Activated T-helper 2 cell treated with anti-CD3 and anti-CD28 coated beads, Interferon-gamma antibody, Interleukin-2, Interleukin-4, amounts not matched to agents 10 μg/mL and 5 μg/mL and 100 μg/mL, durations not matched to agents 14 hours and 24 hours and 36 hours (primary cell): Measurements from ENCODE around the gene ADGRF5. TPM values are rescaled to one million over a fixed set of nuclear protein-coding genes. Genes with fewer than 3 reads are reported as not detected.

Experiments used
- DNase-seq: peaks from one replicate; pipeline ENCODE4 v3.0.0; 2021; ENCODE audit warnings: low spot score
- H3K27ac Mint-ChIP-seq: one replicate; pipeline ENCODE4 v1.8.0; 2021; ENCODE audit warnings: mixed read lengths
- H3K27me3 Mint-ChIP-seq: one replicate; pipeline ENCODE4 v1.8.0; 2021; ENCODE audit warnings: low read depth, mixed read lengths
- H3K36me3 Mint-ChIP-seq: one replicate; pipeline ENCODE4 v1.8.0; 2021; ENCODE audit warnings: low read depth, mixed read lengths
- H3K4me1 Mint-ChIP-seq: one replicate; pipeline ENCODE4 v1.8.0; 2021; ENCODE audit warnings: low read depth, mixed read lengths
- H3K4me3 Mint-ChIP-seq: one replicate; pipeline ENCODE4 v1.8.0; 2021; ENCODE audit warnings: low read depth, mild to moderate bottlenecking, moderate library complexity, mixed read lengths
- H3K9me3 Mint-ChIP-seq: one replicate; pipeline ENCODE4 v1.8.0; 2021; ENCODE audit warnings: mixed read lengths
- intact Hi-C: fragments of 100-400 bp; cut with micrococcal nuclease; formaldehyde crosslinking; loops from one replicate; pipeline ENCODE4 v1.15.1; 2023
- total RNA-seq: library from RNA; stranded (reverse); gene quantifications from 2 replicates; pipeline ENCODE4 v1.2.3, GENCODE V29; 2022

ADGRF5 gene
- total RNA-seq, 1 donor from 2014 or later = not detected

GRCh38 chr6:46898006-46898405 lies 23.7 kb downstream of the ADGRF5 start:
- intact Hi-C loops = no loop called here
- Mint-ChIP-seq H3K36me3 (no peaks in the 10 kb centered on the region), H3K9me3 (no peaks in the 10 kb centered on the region)

GRCh38 chr6:46896871-46897270 lies 24.9 kb downstream of the ADGRF5 start:
- Mint-ChIP-seq H3K27ac (no peak overlapping the region), H3K27me3 (peaks cover 3% of the 10 kb centered on the region), H3K4me3 (no peak overlapping the region), H3K36me3 (no peaks in the 10 kb centered on the region), H3K9me3 (no peaks in the 10 kb centered on the region), H3K4me1 (no peaks in the 10 kb centered on the region)
- intact Hi-C loops = no loop called here
- DNase-seq = no peak

More at GRCh38 chr6:46898006-46898405, 23.7 kb downstream of the ADGRF5 start:
- Mint-ChIP-seq H3K27me3 (peaks cover 3% of the 10 kb centered on the region), H3K27ac (no peak overlapping the region), H3K4me1 (no peaks in the 10 kb centered on the region), H3K4me3 (no peak overlapping the region)
- no peak for DNase-seq

GRCh38 chr6:46895930-46896329 lies 25.8 kb downstream of the ADGRF5 start:
- Mint-ChIP-seq H3K36me3 (no peaks in the 10 kb centered on the region), H3K27ac (no peak overlapping the region), H3K4me3 (no peak overlapping the region)

GRCh38 chr6:46894433-46894832 lies 27.3 kb downstream of the ADGRF5 start:
- no peak overlapping the region for H3K27ac Mint-ChIP-seq
- H3K9me3 Mint-ChIP-seq = no peaks in the 10 kb centered on the region
- no peaks in the 10 kb centered on the region for H3K4me1 Mint-ChIP-seq
- H3K27me3 Mint-ChIP-seq = peaks cover 3% of the 10 kb centered on the region
- no peak for DNase-seq
- intact Hi-C loops = no loop called here
- H3K4me3 Mint-ChIP-seq = no peak overlapping the region
- no peaks in the 10 kb centered on the region for H3K36me3 Mint-ChIP-seq

More at GRCh38 chr6:46895930-46896329, 25.8 kb downstream of the ADGRF5 start:
- Mint-ChIP-seq H3K9me3 (no peaks in the 10 kb centered on the region), H3K27me3 (peaks cover 3% of the 10 kb centered on the region), H3K4me1 (no peaks in the 10 kb centered on the region)
- DNase-seq = no peak
- intact Hi-C loops = no loop called here

GRCh38 chr6:46893648-46894047 lies 28.1 kb downstream of the ADGRF5 start:
- intact Hi-C loops = no loop called here
- H3K27me3 Mint-ChIP-seq = no peaks in the 10 kb centered on the region
- DNase-seq = no peak
- no peaks in the 10 kb centered on the region for H3K9me3 Mint-ChIP-seq
- H3K4me1 Mint-ChIP-seq = no peaks in the 10 kb centered on the region
- H3K4me3 Mint-ChIP-seq = no peak overlapping the region
- no peak overlapping the region for H3K27ac Mint-ChIP-seq
- H3K36me3 Mint-ChIP-seq = no peaks in the 10 kb centered on the region

- intact Hi-C loops = no loop called here
- no peaks in the 10 kb centered on the region for H3K36me3 Mint-ChIP-seq
- H3K27me3 Mint-ChIP-seq = no peaks in the 10 kb centered on the region
- H3K4me1 Mint-ChIP-seq = no peaks in the 10 kb centered on the region
- DNase-seq = no peak
- H3K9me3 Mint-ChIP-seq = no peaks in the 10 kb centered on the region
- no peak overlapping the region for H3K4me3 Mint-ChIP-seq
- no peak overlapping the region for H3K27ac Mint-ChIP-seq
Measured at GRCh38 chr6:46891252-46891795, 30.4 kb downstream of the ADGRF5 start.

GRCh38 chr6:46888578-46888977 lies 33.2 kb downstream of the ADGRF5 start:
- H3K9me3 Mint-ChIP-seq = no peaks in the 10 kb centered on the region
- intact Hi-C loops = no loop called here
- no peaks in the 10 kb centered on the region for H3K36me3 Mint-ChIP-seq
- no peak for DNase-seq
- H3K27me3 Mint-ChIP-seq = no peaks in the 10 kb centered on the region
- no peaks in the 10 kb centered on the region for H3K4me1 Mint-ChIP-seq
- no peak overlapping the region for H3K27ac Mint-ChIP-seq
- H3K4me3 Mint-ChIP-seq = no peak overlapping the region

GRCh38 chr6:46888031-46888430 lies 33.7 kb downstream of the ADGRF5 start:
- DNase-seq = no peak
- no peak overlapping the region for H3K27ac Mint-ChIP-seq
- H3K27me3 Mint-ChIP-seq = no peaks in the 10 kb centered on the region
- H3K4me1 Mint-ChIP-seq = no peaks in the 10 kb centered on the region
- no peaks in the 10 kb centered on the region for H3K9me3 Mint-ChIP-seq
- H3K4me3 Mint-ChIP-seq = no peak overlapping the region
- no peaks in the 10 kb centered on the region for H3K36me3 Mint-ChIP-seq
- intact Hi-C loops = no loop called here

GRCh38 chr6:46882645-46883044 lies 39.1 kb downstream of the ADGRF5 start:
- Mint-ChIP-seq H3K9me3 (no peaks in the 10 kb centered on the region), H3K4me1 (no peaks in the 10 kb centered on the region), H3K27me3 (no peaks in the 10 kb centered on the region), H3K4me3 (no peak overlapping the region), H3K27ac (no peak overlapping the region), H3K36me3 (no peaks in the 10 kb centered on the region)
- intact Hi-C loops = no loop called here
- DNase-seq = no peak

- Mint-ChIP-seq H3K27ac (no peak overlapping the region), H3K4me1 (no peaks in the 10 kb centered on the region), H3K9me3 (no peaks in the 10 kb centered on the region), H3K36me3 (no peaks in the 10 kb centered on the region), H3K4me3 (no peak overlapping the region), H3K27me3 (peaks cover 2% of the 10 kb centered on the region)
- no peak for DNase-seq
- intact Hi-C loops = no loop called here
Measured at GRCh38 chr6:46879003-46879402, 42.7 kb downstream of the ADGRF5 start.

- intact Hi-C loops = no loop called here
Measured at GRCh38 chr6:46876126-46876525, 45.6 kb downstream of the ADGRF5 start.

GRCh38 chr6:46867411-46867810 lies 54.3 kb downstream of the ADGRF5 start:
- H3K4me1 Mint-ChIP-seq = no peaks in the 10 kb centered on the region
- intact Hi-C loops = no loop called here

More at GRCh38 chr6:46876126-46876525, 45.6 kb downstream of the ADGRF5 start:
- no peak for DNase-seq
- Mint-ChIP-seq H3K27ac (no peak overlapping the region), H3K4me1 (no peaks in the 10 kb centered on the region), H3K36me3 (no peaks in the 10 kb centered on the region), H3K9me3 (no peaks in the 10 kb centered on the region), H3K4me3 (no peak overlapping the region), H3K27me3 (peaks cover 2% of the 10 kb centered on the region)

GRCh38 chr6:46865221-46865620 lies 56.5 kb downstream of the ADGRF5 start:
- Mint-ChIP-seq H3K27me3 (no peaks in the 10 kb centered on the region), H3K4me1 (no peaks in the 10 kb centered on the region), H3K36me3 (no peaks in the 10 kb centered on the region), H3K9me3 (no peaks in the 10 kb centered on the region), H3K27ac (no peak overlapping the region), H3K4me3 (no peak overlapping the region)
- intact Hi-C loops = no loop called here
- DNase-seq = no peak

More at GRCh38 chr6:46867411-46867810, 54.3 kb downstream of the ADGRF5 start:
- Mint-ChIP-seq H3K9me3 (no peaks in the 10 kb centered on the region), H3K27me3 (no peaks in the 10 kb centered on the region), H3K36me3 (no peaks in the 10 kb centered on the region), H3K27ac (no peak overlapping the region), H3K4me3 (no peak overlapping the region)
- no peak for DNase-seq

- Mint-ChIP-seq H3K4me3 (no peak overlapping the region), H3K36me3 (no peaks in the 10 kb centered on the region), H3K27ac (no peak overlapping the region), H3K4me1 (no peaks in the 10 kb centered on the region), H3K9me3 (no peaks in the 10 kb centered on the region), H3K27me3 (no peaks in the 10 kb centered on the region)
- intact Hi-C loops = no loop called here
- no peak for DNase-seq
Measured at GRCh38 chr6:46863791-46864190, 57.9 kb downstream of the ADGRF5 start.
